HepG2 (cell line): ENCODE measurements around the gene KIF13A. TPM values are rescaled to one million over a fixed set of nuclear protein-coding genes. Genes with fewer than 3 reads are reported as not detected.

Source experiments
- ATAC-seq: fragments of 200-7000 bp; cut with Tn5 transposase; 3 replicates; pipeline ENCODE4 v1.9.1; 2020; ENCODE audit warnings: mild to moderate bottlenecking, moderate library complexity
- BruUV-seq: library from RNA; stranded (reverse); fragments of 400-500 nt; replicated peaks from 2 replicates; lab custom pipeline; 2021; lab: Mats Ljungman, UMichigan
- CTCF ChIA-PET: fragments of 300-600 bp; formaldehyde crosslinking; extraction: SDS; loops from one replicate; lab custom pipeline; 2021; ENCODE audit warnings: low total read pairs, inconsistent platforms, low intra/inter-chr PET ratio; lab: Yijun Ruan, JAX
- POLR2A ChIA-PET: fragments of 350-600 bp; sonication (Branson Sonifier 250); formaldehyde crosslinking; loops from one replicate; lab custom pipeline; 2020; ENCODE audit warnings: antibody characterized with exemption, inconsistent platforms; lab: Yijun Ruan, JAX
- DNase-seq: peaks from one replicate; pipeline ENCODE4 v3.0.0-alpha.2; 2015; ENCODE audit warnings: low spot score
- FAIRE-seq: peaks from 3 replicates; lab custom pipeline; 2011; peaks lifted over from hg19 to GRCh38; lab: Jason Lieb, UNC
- H2AFZ ChIP-seq: one replicate; pipeline ENCODE4 v1.6.1; 2011; ENCODE audit warnings: low read length, inconsistent platforms
- H3K27ac ChIP-seq: fragments of 300-600 bp; 3 replicates; pipeline ENCODE4 v1.8.0; 2011; ENCODE audit warnings: mixed run types, mild to moderate bottlenecking, mixed read lengths, low read length, inconsistent platforms; ENCODE audit not compliant: insufficient read depth; ENCODE audit errors: extremely low read length
- H3K27me3 ChIP-seq, 2 experiments: fragments of 200-600 bp in 1 of 2; 2 replicates in 1 of 2; 3 replicates in 1 of 2; pipeline versions ENCODE4 v1.6.0 to v1.8.0; 2011; ENCODE audit warnings: low read length in 2 of 2, mild to moderate bottlenecking in 2 of 2, moderate library complexity in 2 of 2, inconsistent platforms in 1 of 2; ENCODE audit not compliant: insufficient read depth in 2 of 2, control insufficient read depth in 1 of 2
- H3K36me3 ChIP-seq, 2 experiments: fragments of 200-600 bp in 1 of 2; replicated peaks in 1 of 2; 2 replicates in 1 of 2; 3 replicates in 1 of 2; pipeline versions ENCODE4 v1.5.1 to v1.8.0; 2011; ENCODE audit warnings: low read length in 2 of 2, inconsistent platforms in 1 of 2; ENCODE audit not compliant: insufficient read depth in 2 of 2, control insufficient read depth in 1 of 2
- H3K4me1 ChIP-seq: 2 replicates; pipeline ENCODE4 v1.5.1; 2012; ENCODE audit warnings: low read length, inconsistent platforms; ENCODE audit not compliant: insufficient read depth
- H3K4me2 ChIP-seq: 2 replicates; pipeline ENCODE4 v1.6.0; 2011; ENCODE audit warnings: low read depth, low read length, inconsistent platforms
- H3K4me3 ChIP-seq, 3 experiments: fragments of 200-600 bp in 1 of 3; sonication (generic), shearing (Covaris generic) in 1 of 3; replicated peaks in 1 of 3; 2 replicates each; pipeline ENCODE4 v1.5.1; 2011 to 2016; ENCODE audit warnings: low read length in 3 of 3, inconsistent platforms in 2 of 3, low read depth in 2 of 3, mild to moderate bottlenecking in 2 of 3, control low read depth in 1 of 3, mixed read lengths in 1 of 3; ENCODE audit not compliant: insufficient read depth in 1 of 3
- H3K79me2 ChIP-seq: one replicate; pipeline ENCODE4 v1.6.1; 2011; ENCODE audit warnings: low read length, inconsistent platforms; ENCODE audit not compliant: insufficient read depth
- H3K9ac ChIP-seq: 2 replicates; pipeline ENCODE4 v1.6.0; 2011; ENCODE audit warnings: mild to moderate bottlenecking, low read depth, low read length, inconsistent platforms; ENCODE audit not compliant: insufficient read depth
- H3K9me3 ChIP-seq: 2 replicates; pipeline ENCODE4 v1.5.1; 2012; ENCODE audit warnings: mild to moderate bottlenecking, low read length
- H4K20me1 ChIP-seq: 2 replicates; pipeline ENCODE4 v1.6.0; 2011; ENCODE audit warnings: inconsistent platforms, mild to moderate bottlenecking, low read length, moderate library complexity; ENCODE audit not compliant: insufficient read depth
- GMEB2 ChIP-seq: IDR thresholded peaks from 2 replicates; pipeline ENCODE4 v1.6.1; 2016; ENCODE audit warnings: missing biosample characterization, missing genetic modification reagents, low read depth
- MAFF ChIP-seq: IDR thresholded peaks from 2 replicates; pipeline ENCODE4 v1.6.1; 2011; ENCODE audit warnings: low read depth, low read length, improper control_type of control experiment
- MAFK ChIP-seq, 2 experiments: IDR thresholded peaks in 1 of 2; conservative IDR thresholded peaks in 1 of 2; 2 replicates each; pipeline ENCODE4 v1.6.1; 2011; ENCODE audit warnings: improper control_type of control experiment in 2 of 2, low read length in 2 of 2
- NFE2L2 ChIP-seq: fragments of 150-350 bp; IDR thresholded peaks from 2 replicates; pipeline ENCODE4 v1.6.1; 2014; ENCODE audit warnings: low read length
- TBX3 ChIP-seq: fragments of 450-650 bp; IDR thresholded peaks from 2 replicates; pipeline ENCODE4 v1.6.1; 2017; ENCODE audit warnings: antibody characterized with exemption, mild to moderate bottlenecking, inconsistent platforms, borderline replicate concordance
- ZNF343 ChIP-seq: sonication (generic); formaldehyde crosslinking; IDR thresholded peaks from 2 replicates; pipeline ENCODE4 v1.4.0; 2020; ENCODE audit warnings: mild to moderate bottlenecking, missing genetic modification reagents
- ZNF761 ChIP-seq: sonication (generic); formaldehyde crosslinking; conservative IDR thresholded peaks from 2 replicates; pipeline ENCODE4 v1.4.0; 2020; ENCODE audit warnings: mild to moderate bottlenecking, missing genetic modification reagents
- WGBS: methylation state at CpG from one replicate; pipeline ENCODE4 v1.1.6; 2017; ENCODE audit warnings: low lambda C conversion rate; 5-methylcytosine and 5-hydroxymethylcytosine counted together
- in situ Hi-C: cut with HindIII; loops from 2 replicates; pipeline ENCODE4 v1.10.0; 2017; ENCODE audit warnings: low pct_unique_long_range_greater_than_20kb; ENCODE audit not compliant: extremely low pct_ligation_motif_present
- intact Hi-C: fragments of 100-400 bp; cut with micrococcal nuclease; formaldehyde crosslinking; loops from one replicate; pipeline ENCODE4 v1.10.0; 2022; ENCODE audit not compliant: unreplicated experiment
- polyA plus RNA-seq, 8 experiments: library from polyadenylated mRNA; depleted of rRNA in 3 of 8; stranded (reverse) in 7 of 8; unstranded in 1 of 8; fragments of >200 nt; fragmentation: Illumina TruSeq in 4 of 8; extraction: Trizol in 4 of 8; gene quantifications; 2 replicates each; pipeline versions ENCODE4 v1.2.1 to v1.2.3, GENCODE V29; 2011 to 2016; ENCODE audit warnings: low read depth in 4 of 8, missing spikeins in 1 of 8, mixed read lengths in 1 of 8; ENCODE audit not compliant: insufficient read depth in 1 of 8
- total RNA-seq, 5 experiments: library from RNA; depleted of rRNA; stranded (reverse); fragments of >200 nt; fragmentation: Illumina TruSeq; extraction: Trizol; gene quantifications; 2 replicates each; pipeline ENCODE4 v1.2.3, GENCODE V29; 2016; ENCODE audit warnings: low read depth in 1 of 5

Gene KIF13A
- total and polyA plus RNA-seq, 2 of the 13 experiments (the other 11 are each of a cell fraction or from before 2014, with no cell fraction given): 21.1 to 37.2 TPM

GRCh38 chr6:18031680-18032256, 44.3 kb upstream of the KIF13A start:
- Histone ChIP-seq H3K9ac (no peak overlapping the region), H3K36me3 (no peaks in the 10 kb centered on the region), H2AFZ (no peak overlapping the region), H3K4me1 (peaks cover 8% of the 10 kb centered on the region), H3K9me3 (no peaks in the 10 kb centered on the region), H3K27me3 (no peaks in the 10 kb centered on the region), H3K79me2 (no peaks in the 10 kb centered on the region), H4K20me1 (no peaks in the 10 kb centered on the region), H3K4me3 (no peak overlapping the region), H3K27ac (no peak overlapping the region), H3K4me2 (no peak overlapping the region)
- DNase-seq: no peak
- POLR2A ChIA-PET: no interaction called here
- ATAC-seq: no peak
- no TSS peak for BruUV-seq
- no peak for FAIRE-seq
- in situ Hi-C loops: no loop called here
- TF ChIP-seq MAFK (conservative IDR thresholded peaks at IDR 0.05 in 1 of 2, IDR thresholded peaks at IDR 0.05 in 1 of 2; ENCODE audit: low read length in 2 of 2): peak in 1 of 2 experiments; percentile 49; a peak in 2 of 4 replicates
- TF ChIP-seq ZNF343 (CRISPR knock-in tag): no peak
- no peak for TF ChIP-seq GMEB2 (CRISPR knock-in tag)
- TF ChIP-seq MAFF: 0 out of 2 replicates have a peak, but pooled peaks have one; percentile 8
- TF ChIP-seq NFE2L2: peak; percentile 86
- no peak for TF ChIP-seq TBX3
- CTCF ChIA-PET: no interaction called here
- intact Hi-C loops: no loop called here
- WGBS: 24% methylated on average over 2 of the region's 2 CpGs

- Histone ChIP-seq H3K27me3 (no peaks in the 10 kb centered on the region), H3K4me2 (no peak overlapping the region), H2AFZ (no peak overlapping the region), H3K9ac (no peak overlapping the region), H4K20me1 (no peaks in the 10 kb centered on the region), H3K79me2 (no peaks in the 10 kb centered on the region), H3K4me1 (peaks cover 8% of the 10 kb centered on the region), H3K4me3 (no peak overlapping the region), H3K27ac (no peak overlapping the region), H3K9me3 (no peaks in the 10 kb centered on the region), H3K36me3 (no peaks in the 10 kb centered on the region)
- 45% methylated on average over 2 of the region's 2 CpGs for WGBS
- in situ Hi-C loops (no loop called here), intact Hi-C loops (no loop called here)
- ChIA-PET POLR2A (no interaction called here), CTCF (no interaction called here)
- no peak for ATAC-seq
- TF ChIP-seq ZNF761 (CRISPR knock-in tag): no peak
- no TSS peak for BruUV-seq
- no peak for FAIRE-seq
- no peak for DNase-seq
Measured at GRCh38 chr6:18031189-18031588, 43.8 kb upstream of the KIF13A start.
